ENCODE results near the gene PLOD2.
A peak's percentile ranks its signal among the peaks of the same experiment; 100 is the strongest.

PLOD2 gene

DNA sequence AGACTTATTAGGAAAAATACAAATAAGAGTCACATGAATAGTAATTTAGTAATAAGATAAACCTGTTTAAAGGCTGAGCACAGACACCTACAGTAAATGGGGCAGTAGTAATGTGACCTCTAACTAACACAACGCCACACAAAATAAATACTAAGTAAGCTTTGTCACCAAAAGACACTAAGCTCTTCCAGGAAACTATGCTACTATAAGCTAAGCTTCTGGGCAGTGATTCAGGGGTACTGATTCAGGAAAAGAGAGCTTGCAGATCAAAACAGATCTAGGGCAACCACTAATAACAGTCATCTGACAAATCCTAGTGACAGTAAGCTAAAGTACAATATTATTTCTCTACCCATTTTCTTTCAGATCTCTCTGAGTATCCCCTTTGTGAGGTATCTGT, 68.8 kb downstream of the PLOD2 start:
- DNase-seq, result no peak

DNA sequence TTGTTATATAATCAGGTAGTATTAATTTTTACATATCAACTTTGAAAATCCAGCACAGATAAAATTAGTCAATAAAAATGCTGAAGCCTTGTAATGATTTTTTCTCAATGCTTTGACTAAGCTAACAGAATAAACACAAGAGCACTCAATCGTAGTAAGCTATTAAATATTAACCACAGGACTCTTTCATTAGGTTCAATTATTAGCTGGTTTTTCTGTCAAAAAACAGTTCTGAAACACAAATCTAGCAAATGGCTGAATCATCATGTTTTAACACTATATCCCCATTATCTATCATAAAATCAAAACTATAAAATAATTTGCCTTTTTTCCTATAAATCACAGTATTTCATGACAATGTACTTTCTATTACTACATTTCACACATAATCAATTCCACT, 69.6 kb downstream of the PLOD2 start:
- DNase-seq, result no peak

DNA sequence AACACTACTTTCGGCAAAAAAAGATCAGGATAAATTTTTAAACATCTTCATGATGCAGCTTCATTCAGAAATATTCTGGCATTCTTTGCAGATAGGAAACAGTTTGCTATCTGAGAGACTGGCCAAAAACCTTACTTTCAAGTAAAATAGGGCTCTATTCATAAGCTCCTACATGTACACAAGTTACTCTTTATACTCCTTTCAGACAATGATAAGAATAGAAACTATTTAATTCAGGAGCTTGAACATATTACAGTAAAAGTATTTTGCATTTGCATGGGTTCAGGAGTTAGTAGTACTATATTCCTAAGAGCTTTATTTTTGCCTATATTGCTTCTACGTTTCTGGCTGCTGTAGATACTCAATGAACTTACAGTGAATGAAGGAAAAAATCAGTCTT, 70.5 kb downstream of the PLOD2 start:
- no peak for DNase-seq

DNA sequence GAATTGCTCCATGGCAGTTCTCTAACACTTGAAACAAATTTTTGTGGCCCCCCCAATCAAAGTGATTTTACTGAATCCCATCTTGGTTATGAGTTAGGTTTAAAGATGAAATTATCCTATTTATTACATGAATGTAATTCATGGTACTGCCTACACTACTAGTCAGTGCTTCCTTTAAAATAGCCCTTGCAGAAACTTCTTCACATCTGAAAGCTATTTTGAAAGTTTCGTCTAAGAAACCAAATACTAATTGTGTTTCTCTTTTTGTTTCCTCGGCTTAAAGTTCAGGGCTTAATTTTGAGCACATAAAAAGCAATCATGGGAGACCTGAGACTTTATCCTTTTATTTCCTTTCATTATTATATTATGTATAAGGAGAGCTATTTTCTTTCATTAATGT, 72.1 kb downstream of the PLOD2 start:
- DNase-seq, result no peak

DNA sequence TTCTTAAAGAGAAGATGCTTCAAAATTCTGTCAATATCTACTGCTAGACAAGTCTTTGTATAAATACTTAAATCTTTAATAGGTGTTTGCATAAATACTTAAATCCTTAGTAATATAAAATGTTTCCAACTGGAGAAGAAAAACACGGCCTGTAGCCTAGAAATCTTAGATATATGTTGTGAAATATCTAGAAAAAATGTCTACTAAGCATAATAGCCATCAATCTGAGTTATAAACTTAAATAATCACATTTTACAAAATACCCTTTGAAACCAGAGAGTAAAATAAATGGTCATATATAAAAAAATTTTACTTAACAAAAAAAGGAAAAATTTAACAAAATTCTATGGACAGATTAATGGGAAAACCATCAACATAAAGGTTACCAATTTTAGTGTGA, 73.9 kb downstream of the PLOD2 start:
- DNase-seq, result no peak

DNA sequence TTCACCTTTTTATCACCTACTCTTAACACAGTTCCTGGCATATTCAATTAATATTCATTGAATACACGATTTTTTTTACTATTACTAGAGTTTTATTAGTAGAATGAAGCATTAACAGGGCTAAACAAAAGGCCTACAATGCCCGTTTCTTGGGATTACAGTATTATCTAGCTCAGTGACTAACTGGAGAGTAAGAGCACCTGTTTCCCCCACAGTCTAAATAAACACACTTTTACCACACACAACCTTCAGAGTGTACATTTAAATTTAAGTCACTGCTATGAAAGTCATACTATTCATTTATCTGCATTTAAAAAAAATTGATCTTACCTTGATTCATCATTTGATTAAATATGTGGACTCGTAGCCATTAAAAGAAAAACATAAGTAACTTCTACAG, 74.8 kb downstream of the PLOD2 start:
- no peak for DNase-seq

DNA sequence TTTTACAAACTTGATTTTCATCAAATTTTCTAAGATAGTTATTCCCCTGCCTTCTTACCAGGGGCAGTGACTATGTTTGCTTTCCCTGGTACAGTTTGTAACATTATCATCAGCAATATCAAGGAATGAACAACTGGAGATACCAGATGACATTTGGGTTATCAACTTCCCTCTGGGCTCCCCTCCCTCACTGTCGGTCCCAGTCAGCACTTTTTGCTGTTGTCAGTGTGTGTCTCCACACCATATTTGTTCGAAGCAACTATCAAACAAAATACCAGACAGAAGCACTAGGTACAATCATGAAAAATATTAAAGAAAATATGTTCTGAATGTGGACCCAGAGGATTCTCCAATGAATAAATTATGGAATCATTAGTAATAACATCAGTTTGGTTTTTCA, 75.3 kb downstream of the PLOD2 start:
- no peak for DNase-seq

DNA sequence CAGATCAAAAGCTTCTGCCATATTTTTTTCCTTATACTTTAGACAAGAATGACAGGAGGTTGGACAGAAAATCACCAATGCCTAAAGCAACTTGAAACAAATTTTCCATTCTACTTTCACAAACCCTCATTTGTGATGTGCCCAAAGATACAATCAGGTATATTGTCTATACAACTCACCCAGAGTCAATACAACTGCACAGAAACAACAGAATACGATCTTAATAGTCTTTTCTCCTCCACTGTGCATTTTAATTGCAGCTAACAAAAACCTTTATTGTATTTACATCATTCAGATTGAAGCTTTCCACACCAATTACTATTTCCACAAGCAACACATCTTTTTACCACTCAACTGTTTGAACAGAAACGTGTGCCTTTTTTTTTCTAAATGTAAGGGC, 80.4 kb downstream of the PLOD2 start:
- no peak for DNase-seq

DNA sequence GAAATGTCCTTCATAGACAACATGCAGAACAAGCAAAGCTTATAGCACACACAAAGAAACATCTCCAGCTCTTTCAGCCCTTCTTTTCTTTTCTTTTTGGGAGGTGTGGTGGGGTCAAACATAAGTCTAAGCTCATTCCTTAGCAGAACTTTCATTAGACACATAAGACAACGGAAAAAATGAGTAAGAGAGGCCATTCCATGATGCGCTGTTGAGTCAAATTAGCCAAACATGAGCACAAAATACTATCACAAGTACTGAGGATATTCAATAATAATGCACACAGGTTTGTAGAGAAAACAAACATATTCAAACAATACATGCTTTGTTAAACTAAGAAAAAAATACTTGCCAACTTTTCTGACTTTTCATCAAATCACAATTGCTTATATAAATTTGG, 83.0 kb downstream of the PLOD2 start:
- no peak for DNase-seq

DNA sequence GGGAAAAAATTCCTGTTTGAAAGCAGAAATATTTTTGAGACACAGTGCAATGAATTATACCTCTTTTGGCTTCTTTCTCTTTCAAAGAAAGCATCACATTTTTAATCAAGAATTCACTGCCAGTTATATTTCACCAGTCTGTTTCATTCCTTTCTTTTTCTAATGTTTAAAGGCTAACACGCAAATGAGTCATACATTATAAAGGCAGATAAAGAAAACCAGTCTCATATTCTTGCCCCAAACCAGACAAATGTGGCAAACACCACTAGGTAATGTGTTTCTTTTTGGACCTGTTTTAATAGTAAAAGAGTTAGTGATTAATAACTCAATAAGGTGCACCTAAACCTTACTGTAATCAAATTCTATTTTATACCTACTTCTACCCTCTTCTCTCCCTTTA, 83.8 kb downstream of the PLOD2 start:
- no peak for DNase-seq

DNA sequence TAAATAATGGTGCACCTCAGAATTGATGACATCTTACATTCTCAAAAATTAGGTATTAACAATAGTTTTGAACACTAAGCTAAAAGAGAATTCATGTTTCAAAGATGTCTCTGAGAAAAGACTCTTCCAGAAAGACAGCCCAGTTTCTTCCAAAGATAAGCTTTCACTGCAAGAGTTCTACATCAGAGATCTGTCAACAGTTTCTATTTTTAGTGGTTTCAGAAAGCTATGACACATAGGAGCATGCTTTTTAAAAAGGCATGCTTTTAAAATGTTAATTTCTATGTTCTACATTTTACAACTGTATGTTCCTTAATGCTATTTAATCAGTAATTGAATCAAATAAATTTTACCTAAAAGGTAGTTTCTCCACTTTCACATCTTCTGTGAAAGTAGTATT, 88.2 kb downstream of the PLOD2 start:
- DNase-seq, result no peak

DNA sequence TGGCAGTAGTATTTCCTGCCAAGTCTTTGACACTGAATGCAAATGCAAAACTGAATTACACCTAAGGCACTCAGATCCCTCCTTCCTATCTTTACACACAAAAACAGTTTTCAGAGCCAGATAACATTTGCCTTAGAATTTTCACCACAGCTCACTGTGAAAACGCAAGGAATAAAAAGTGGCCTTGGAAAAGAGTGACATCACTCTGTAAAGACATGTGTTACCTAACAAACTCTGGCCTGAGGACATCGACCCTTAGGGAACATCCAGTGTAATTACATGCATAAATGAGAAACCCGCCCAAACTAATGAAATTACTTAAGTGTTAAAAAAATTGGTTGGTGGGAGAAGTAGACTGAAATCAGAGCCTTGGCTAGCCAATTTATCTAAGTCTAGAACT, 88.9 kb downstream of the PLOD2 start:
- DNase-seq, result no peak

DNA sequence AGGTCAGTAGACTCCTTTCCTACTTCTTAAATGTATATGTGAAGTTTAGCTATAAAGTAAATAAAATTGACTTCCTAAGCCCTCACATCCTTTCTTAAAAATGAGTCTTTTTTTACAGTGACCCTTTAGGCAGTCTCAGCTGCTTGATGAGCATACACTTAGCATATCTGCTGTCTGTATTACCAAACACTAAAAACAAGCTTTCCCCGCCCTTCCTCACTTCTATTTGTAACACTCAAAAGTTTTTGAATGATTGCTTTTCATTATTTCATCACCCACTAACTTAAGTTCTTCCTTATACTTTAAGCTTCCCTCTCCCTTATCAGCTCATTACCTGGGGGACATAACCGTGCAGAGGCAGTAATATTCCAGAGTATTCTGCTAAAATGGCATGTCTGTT, 89.4 kb downstream of the PLOD2 start:
- no peak for DNase-seq

DNA sequence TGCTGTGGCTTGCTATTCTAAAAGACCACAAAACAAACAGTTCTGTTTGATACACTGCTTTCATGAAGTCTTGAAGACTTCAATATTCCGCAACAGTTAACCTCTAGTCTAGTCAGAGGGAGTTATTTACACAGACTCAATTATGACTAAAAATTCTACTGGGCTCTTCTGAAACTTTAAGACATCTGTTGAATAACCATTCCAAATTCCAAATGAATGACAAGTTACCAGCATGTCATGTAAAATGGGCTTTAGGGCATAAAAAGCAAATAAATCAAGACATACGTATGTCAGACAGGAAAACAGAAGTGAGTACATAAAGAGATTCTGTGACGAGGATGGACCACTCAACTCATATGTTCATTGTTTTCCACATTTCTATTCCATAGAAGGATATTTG, 93.9 kb downstream of the PLOD2 start:
- DNase-seq, result no peak

DNA sequence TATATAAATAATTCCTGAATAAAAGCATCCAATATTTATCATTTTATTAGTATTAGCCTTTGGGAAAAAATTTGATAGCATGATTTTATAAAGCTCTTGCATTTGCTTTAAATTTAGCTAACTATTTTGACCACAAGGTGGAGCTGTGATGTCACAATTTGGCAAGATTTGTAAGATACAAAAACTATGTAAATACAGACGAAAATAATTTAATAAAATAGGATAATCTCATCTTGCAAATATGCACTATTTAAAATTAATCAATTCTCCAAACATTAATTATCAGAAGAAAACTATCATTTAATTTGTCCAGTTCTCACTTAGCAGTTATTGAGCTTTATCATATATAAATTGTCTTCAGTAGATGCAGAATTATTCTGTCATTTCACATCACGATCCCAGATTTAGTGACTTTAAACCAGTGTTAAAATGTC, 95.4 kb downstream of the PLOD2 start:
- peak; percentile 14 for DNase-seq

DNA sequence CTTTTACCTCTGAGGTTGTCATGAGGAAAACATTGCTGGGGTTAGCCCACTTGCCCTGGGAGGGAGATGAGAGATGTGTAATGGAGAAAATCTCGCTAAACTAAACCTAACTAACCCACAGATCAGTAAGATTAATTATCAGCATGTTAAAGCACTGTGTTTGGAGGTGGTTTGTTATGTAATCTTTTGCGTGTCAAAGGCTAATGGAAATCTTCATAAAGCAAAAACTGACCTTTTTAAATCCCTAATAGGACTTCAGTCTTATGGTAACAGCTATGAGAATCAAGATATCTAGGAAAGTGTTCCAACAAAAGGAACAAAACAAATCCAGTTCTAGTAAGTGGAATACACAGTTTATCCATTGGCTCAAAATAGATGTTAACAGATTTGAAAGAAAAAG, 102.7 kb downstream of the PLOD2 start:
- DNase-seq, result no peak

DNA sequence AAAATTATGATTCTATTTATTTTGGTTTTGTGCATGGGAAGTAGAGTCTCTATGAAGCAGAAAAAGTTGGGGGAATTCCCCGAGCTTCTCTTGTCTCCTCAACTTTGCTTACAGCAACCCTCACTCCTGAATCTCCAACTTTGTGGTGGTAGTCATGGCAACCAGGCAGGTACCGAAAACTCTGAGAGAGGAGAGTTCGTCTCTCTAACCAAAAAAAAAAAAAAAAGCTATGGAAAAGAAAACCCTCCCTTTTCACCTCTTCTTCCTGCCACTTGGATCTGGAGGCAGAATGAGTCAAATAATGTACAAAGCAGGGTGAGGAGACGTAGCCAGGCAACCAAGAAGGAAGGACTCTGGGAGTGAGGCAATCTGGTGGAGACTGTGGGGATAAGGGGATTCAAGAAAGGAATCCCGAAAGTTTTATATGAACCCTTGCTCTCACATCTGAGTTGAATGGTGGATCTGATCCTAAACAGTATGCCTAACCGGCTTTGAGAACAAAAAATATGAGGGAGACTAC, 108.1 kb downstream of the PLOD2 start:
- no peak for DNase-seq

DNA sequence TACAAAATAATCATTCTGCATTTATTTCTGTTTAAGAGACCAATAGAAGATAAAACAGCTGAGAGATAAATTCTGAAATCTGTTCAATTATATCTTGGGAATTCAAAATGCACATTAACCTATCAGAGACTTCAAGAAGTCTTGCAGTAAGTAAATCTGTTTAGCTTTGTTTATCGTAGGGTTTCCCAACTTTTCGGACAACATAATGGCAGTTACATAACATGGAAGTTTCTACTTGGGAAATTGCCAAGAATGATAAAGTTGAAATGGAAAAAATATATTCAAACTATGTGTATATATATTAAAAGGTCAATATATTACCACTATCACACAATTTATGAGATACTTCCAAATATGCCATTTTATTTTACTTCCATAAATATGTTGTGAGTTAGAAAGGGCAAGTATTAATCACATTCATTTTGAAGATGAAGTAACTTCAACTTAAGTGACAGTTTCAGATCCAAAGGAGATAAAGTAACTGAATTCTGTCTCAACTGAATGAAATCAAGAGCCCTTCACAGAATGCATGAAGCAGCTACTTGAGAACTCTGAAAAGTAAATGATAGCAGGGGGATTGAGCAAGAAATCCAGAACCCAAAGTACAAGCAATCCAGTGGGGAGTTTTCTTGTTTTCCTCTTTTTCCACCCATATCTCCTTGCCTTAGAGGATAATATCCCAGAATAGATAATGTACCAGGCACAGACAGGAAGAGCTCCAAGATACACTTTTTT, 108.8 kb downstream of the PLOD2 start:
- no peak for DNase-seq

DNA sequence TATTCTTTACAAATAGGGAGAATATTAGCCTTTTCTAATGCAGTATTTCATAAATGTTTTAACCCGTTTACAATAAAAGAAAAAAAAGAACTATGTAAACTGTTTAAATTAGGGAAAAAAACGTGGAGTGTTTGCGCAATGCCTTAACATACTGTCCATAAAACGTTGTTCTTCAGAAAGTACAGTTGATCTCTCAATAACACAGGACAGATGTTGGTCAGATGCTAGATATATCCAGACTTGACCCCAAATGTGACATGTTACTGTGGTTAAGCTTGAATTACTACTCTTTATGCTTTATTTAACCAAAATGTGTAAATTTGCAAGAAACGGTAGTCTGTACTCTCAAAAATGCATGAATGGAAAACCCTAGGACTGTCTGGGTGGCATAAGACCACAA, 110.3 kb downstream of the PLOD2 start:
- DNase-seq, result no peak

DNA sequence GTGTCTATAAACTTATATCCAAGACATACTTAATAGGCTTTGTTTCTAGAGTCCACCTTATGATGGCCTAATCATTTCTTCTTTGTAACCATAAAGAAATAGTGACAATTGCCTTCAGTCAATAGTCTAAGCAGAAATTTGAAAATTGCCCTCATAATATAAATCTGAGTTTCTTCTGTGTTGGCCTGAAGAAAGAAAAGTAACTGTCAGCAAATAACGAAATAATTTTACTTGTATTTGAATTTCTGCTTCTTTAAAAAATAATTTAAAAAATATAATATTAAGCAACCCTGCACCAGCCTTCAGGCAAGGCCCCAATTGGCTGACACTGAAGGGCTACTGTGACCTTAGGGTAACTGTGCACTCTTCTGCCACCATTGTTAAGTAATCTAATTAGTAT, 113.5 kb downstream of the PLOD2 start:
- DNase-seq, result no peak

DNA sequence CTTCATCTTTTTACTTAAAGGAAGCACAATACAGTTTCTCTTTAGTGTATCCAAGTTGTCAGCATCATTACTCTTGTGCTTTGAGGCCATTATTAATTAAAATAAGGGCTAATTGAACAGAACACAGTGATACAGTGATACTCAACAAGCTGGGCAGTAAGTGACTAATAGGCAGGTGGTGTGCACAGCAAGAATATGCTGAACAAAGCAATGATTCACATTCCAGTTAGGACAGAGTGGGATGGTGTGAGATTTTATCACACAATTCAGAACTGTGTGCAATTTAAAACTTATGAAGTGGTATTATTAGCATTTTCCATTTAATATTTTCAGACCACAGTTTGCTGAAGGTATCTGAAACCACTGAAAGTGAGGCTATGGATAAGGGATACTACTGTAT, 116.9 kb downstream of the PLOD2 start:
- DNase-seq, result no peak

DNA sequence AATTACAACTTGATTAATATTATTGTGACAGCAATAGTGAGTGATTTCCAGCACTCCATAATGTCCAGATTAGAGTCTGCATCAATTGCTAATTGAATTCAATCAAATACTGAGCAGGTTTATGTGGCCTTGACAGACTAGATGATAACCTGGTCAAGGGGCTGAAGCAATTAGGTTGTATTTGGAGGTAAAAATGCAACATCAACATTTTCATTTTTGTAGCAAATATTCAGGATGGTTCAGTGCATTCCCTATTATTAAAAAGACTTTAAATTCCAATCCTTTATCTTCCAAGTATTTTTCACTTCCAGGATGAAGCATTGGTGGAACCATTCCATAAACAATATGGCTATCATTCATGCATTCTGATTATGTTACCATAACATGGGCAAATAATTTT, 120.4 kb downstream of the PLOD2 start:
- DNase-seq, result no peak

DNA sequence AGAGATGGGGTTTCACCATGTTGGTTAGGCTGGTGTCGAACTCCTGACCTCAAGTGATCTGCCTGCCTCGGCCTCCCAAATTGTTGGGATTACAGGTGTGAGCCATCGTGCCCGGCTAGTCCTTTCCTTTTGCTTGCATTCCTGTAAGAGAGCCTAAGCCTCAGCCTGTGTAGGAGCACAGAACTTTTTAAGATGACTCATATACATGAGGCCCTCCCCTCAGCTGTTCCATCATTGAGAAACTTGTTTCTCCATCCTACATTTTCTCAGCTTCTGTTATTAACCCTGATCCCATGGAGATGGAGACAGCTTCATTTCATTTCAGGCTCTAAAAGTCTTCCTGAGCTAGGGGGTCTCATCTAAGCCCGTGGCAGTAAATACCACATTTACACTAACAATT, 123.3 kb downstream of the PLOD2 start:
- no peak for DNase-seq

DNA sequence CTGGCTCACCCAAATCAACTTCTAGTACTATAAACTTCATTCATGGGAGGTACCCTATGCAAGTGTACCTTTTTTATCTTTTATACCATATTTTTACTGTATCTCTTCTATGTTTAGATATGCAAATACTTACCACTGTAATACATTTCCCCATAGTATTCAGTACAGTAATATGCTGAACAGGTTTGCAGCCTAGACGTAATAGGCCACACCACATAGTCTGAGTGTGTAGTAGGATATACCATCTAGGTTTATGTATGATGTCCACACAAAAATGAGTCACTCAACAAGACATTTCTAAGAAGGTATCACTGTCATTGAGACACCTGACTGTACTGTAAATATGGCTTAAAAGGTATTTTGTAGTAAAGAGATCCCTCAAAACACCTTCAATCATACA, 124.7 kb downstream of the PLOD2 start:
- DNase-seq, result no peak

DNA sequence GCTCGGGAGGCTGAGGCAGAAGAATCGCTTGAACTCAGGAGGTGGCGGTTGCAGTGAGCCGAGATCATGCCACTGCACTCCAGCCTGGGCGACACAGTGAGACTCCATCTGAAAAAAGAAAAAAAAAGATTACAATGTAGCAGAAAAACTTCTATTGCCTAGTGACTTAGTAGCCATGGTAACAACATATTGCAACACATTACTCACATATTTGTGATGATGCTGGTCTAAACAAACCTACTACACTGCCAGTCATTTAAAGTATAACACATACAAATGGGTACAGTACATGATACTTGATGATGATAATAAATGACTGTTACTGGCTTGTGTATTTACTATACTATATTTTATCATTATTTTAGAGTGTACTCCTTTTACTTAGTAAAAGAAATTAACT, 125.6 kb downstream of the PLOD2 start:
- no peak for DNase-seq

Data from CD4-positive, alpha-beta T cell treated with Interleukin-12 subunit alpha and Interleukin-12 subunit beta, for 1 hour (primary cell).